Loucy (cell line): Measurements from ENCODE around the gene PTOV1.

Source experiments
- H2AFZ ChIP-seq: fragments of 200-600 bp; sonication (generic); 2 replicates; pipeline ENCODE4 v1.6.0; 2016; ENCODE audit warnings: antibody characterized with exemption, mild to moderate bottlenecking, low read length, moderate library complexity
- H3F3A ChIP-seq: fragments of 200-600 bp; 2 replicates; pipeline ENCODE4 v1.6.0; 2016; ENCODE audit warnings: antibody characterized with exemption, low read depth, mild to moderate bottlenecking
- H3K27me3 ChIP-seq: fragments of 200-600 bp; sonication (generic); 2 replicates; pipeline ENCODE4 v1.6.1; 2014; ENCODE audit warnings: low read length, mild to moderate bottlenecking; ENCODE audit not compliant: insufficient read depth, poor library complexity, severe bottlenecking
- H3K36me3 ChIP-seq: fragments of 200-600 bp; sonication (generic); 2 replicates; pipeline ENCODE4 v1.6.1; 2016; ENCODE audit warnings: low read length; ENCODE audit not compliant: insufficient read depth
- H3K4me1 ChIP-seq: fragments of 200-600 bp; sonication (generic); 2 replicates; pipeline ENCODE4 v1.5.1; 2014; ENCODE audit warnings: low read length, mild to moderate bottlenecking; ENCODE audit not compliant: insufficient read depth, poor library complexity, severe bottlenecking
- H3K4me2 ChIP-seq: fragments of 200-600 bp; sonication (generic); 2 replicates; pipeline ENCODE4 v1.6.0; 2014; ENCODE audit warnings: antibody characterized with exemption, low read length, low read depth, mild to moderate bottlenecking; ENCODE audit not compliant: poor library complexity, severe bottlenecking
- H3K4me3 ChIP-seq: fragments of 200-600 bp; sonication (generic); 2 replicates; pipeline ENCODE4 v1.5.1; 2014; ENCODE audit warnings: low read length, mild to moderate bottlenecking, mixed read lengths; ENCODE audit not compliant: poor library complexity, severe bottlenecking
- H3K79me2 ChIP-seq: fragments of 200-600 bp; sonication (generic); 2 replicates; pipeline ENCODE4 v1.6.1; 2014; ENCODE audit warnings: low read length; ENCODE audit not compliant: insufficient read depth
- H3K9ac ChIP-seq: fragments of 200-600 bp; sonication (generic); 2 replicates; pipeline ENCODE4 v1.6.0; 2014; ENCODE audit warnings: mild to moderate bottlenecking, low read depth, low read length, moderate library complexity; ENCODE audit not compliant: poor library complexity, severe bottlenecking
- H3K9me2 ChIP-seq: fragments of 200-600 bp; sonication (generic); replicated peaks from 2 replicates; pipeline ENCODE4 v1.6.1; 2016; ENCODE audit warnings: low read depth, low read length, mixed read lengths
- H3K9me3 ChIP-seq: fragments of 200-600 bp; sonication (generic); 2 replicates; pipeline ENCODE4 v1.6.1; 2014; ENCODE audit warnings: mild to moderate bottlenecking, antibody characterized with exemption, low read length, low read depth; ENCODE audit not compliant: insufficient read depth
- H4K20me1 ChIP-seq: fragments of 200-600 bp; sonication (generic); 2 replicates; pipeline ENCODE4 v1.6.0; 2014; ENCODE audit warnings: antibody characterized with exemption, low read length, mild to moderate bottlenecking; ENCODE audit not compliant: insufficient read depth, poor library complexity, severe bottlenecking
- EZH2phosphoT487 ChIP-seq: fragments of 200-600 bp; IDR thresholded peaks from 2 replicates; pipeline ENCODE4 v1.6.1; 2018; ENCODE audit warnings: antibody characterized with exemption, mild to moderate bottlenecking, moderate library complexity, borderline replicate concordance
- TF ChIP-seq, protein P1 (sequence below): fragments of 200-600 bp; sonication (generic); conservative IDR thresholded peaks from 2 replicates; pipeline ENCODE4 v1.5.1; 2014; ENCODE audit warnings: mild to moderate bottlenecking, antibody characterized with exemption, low read length

Gene PTOV1

GRCh38 chr19:49879243-49879963 is 28.4 kb downstream of the PTOV1 start:
- H3K9ac ChIP-seq = no peak overlapping the region
- H3K4me3 ChIP-seq = peak overlapping the region; percentile 95
- no peaks in the 10 kb centered on the region for H3K27me3 ChIP-seq
- peak overlapping the region; percentile 99 for H3K4me2 ChIP-seq
- no peak overlapping the region for H2AFZ ChIP-seq
- H3K9me3 ChIP-seq = no peaks in the 10 kb centered on the region
- H3K36me3 ChIP-seq = peaks cover 14% of the 10 kb centered on the region; the same call in 1 of the 2 replicates
- no peaks in the 10 kb centered on the region for H3K9me2 ChIP-seq
- H3F3A ChIP-seq = no peaks in the 10 kb centered on the region
- TF ChIP-seq, protein P1, sequence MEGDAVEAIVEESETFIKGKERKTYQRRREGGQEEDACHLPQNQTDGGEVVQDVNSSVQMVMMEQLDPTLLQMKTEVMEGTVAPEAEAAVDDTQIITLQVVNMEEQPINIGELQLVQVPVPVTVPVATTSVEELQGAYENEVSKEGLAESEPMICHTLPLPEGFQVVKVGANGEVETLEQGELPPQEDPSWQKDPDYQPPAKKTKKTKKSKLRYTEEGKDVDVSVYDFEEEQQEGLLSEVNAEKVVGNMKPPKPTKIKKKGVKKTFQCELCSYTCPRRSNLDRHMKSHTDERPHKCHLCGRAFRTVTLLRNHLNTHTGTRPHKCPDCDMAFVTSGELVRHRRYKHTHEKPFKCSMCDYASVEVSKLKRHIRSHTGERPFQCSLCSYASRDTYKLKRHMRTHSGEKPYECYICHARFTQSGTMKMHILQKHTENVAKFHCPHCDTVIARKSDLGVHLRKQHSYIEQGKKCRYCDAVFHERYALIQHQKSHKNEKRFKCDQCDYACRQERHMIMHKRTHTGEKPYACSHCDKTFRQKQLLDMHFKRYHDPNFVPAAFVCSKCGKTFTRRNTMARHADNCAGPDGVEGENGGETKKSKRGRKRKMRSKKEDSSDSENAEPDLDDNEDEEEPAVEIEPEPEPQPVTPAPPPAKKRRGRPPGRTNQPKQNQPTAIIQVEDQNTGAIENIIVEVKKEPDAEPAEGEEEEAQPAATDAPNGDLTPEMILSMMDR = no peak
- TF ChIP-seq EZH2phosphoT487 = no peak
- peaks cover 24% of the 10 kb centered on the region for H3K4me1 ChIP-seq
- H4K20me1 ChIP-seq = peaks cover 11% of the 10 kb centered on the region
- peaks cover 32% of the 10 kb centered on the region for H3K79me2 ChIP-seq

DNA sequence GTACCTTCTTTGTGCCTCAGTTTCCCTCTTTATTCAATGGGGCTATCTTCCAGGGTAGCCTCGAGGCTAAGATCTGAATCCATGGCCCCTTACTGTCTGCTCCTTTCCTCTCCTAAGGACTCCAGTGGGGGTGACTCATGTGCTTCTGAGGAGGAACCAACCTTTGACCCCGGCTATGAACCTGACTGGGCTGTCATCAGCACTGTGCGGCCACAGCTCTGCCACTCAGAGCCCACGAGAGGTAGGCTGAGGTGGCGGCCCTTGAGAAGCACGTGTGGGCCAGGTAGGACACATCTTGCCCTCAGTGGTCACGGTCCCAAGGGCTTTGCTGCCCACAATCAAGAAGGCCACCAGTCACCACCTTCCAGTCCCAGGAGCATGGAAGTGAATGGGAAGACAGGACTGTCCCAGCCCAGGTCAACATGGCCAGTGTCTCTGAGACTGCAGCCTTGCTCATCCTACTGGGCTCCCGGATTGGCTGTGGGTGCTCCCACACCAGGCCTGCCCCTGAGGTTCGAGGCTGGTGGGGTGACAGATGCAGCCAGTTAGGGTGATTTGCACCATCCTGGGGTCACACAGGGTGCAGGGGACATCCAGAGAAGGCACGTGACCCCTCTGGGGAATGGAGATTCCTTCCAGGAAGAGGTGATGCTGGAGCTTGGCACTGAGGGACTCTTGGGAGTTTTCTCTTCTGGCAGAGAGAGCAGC is 29.4 kb downstream of the PTOV1 start:
- H3K4me2 ChIP-seq = no peak overlapping the region
- no peak overlapping the region for H3K4me3 ChIP-seq
- H4K20me1 ChIP-seq = peaks cover 11% of the 10 kb centered on the region
- H3F3A ChIP-seq = no peaks in the 10 kb centered on the region
- H3K9me3 ChIP-seq = no peaks in the 10 kb centered on the region
- TF ChIP-seq, protein P1 = no peak
- H2AFZ ChIP-seq = no peak overlapping the region
- peaks cover 23% of the 10 kb centered on the region for H3K79me2 ChIP-seq
- H3K36me3 ChIP-seq = peaks cover 17% of the 10 kb centered on the region; the same call in 1 of the 2 replicates
- H3K4me1 ChIP-seq = peaks cover 21% of the 10 kb centered on the region
- H3K9ac ChIP-seq = no peak overlapping the region
- H3K9me2 ChIP-seq = no peaks in the 10 kb centered on the region
- H3K27me3 ChIP-seq = no peaks in the 10 kb centered on the region

- H3K9me3 ChIP-seq = no peaks in the 10 kb centered on the region
- no peak overlapping the region for H3K4me2 ChIP-seq
- peaks cover 14% of the 10 kb centered on the region for H3K4me1 ChIP-seq
- no peaks in the 10 kb centered on the region for H3K27me3 ChIP-seq
- H3K9me2 ChIP-seq = no peaks in the 10 kb centered on the region
- H3F3A ChIP-seq = no peaks in the 10 kb centered on the region
- H4K20me1 ChIP-seq = peaks cover 6% of the 10 kb centered on the region
- TF ChIP-seq, protein P1 = no peak
- no peak for TF ChIP-seq EZH2phosphoT487
- H3K79me2 ChIP-seq = peaks cover 14% of the 10 kb centered on the region; the same call in 1 of the 2 replicates
- no peak overlapping the region for H3K4me3 ChIP-seq
- peaks cover 17% of the 10 kb centered on the region; the same call in 1 of the 2 replicates for H3K36me3 ChIP-seq
- no peak overlapping the region for H3K9ac ChIP-seq
- no peak overlapping the region for H2AFZ ChIP-seq
Measured at GRCh38 chr19:49881186-49881585, 30.2 kb downstream of the PTOV1 start.
